Activated CD4-positive, alpha-beta T cell treated with anti-CD3 and anti-CD28 coated beads, Interleukin-2, Interleukin-4, amounts not matched to agents 100 ng/mL and 50 ng/mL, durations not matched to agents 16 hours and 8 hours (primary cell): Measurements from ENCODE around the gene UXS1.
A peak's percentile ranks its signal among the peaks of the same experiment; 100 is the strongest.
"Not testable (repeated sequence)": the region's sequence is repeated elsewhere in the genome, so short reads cannot be mapped to it uniquely, and the experiment has no call there.

Experiments
- DNase-seq: peaks from one replicate; pipeline ENCODE4 v3.0.0-alpha.2; 2020; ENCODE audit warnings: low spot score

The UXS1 gene

DNA sequence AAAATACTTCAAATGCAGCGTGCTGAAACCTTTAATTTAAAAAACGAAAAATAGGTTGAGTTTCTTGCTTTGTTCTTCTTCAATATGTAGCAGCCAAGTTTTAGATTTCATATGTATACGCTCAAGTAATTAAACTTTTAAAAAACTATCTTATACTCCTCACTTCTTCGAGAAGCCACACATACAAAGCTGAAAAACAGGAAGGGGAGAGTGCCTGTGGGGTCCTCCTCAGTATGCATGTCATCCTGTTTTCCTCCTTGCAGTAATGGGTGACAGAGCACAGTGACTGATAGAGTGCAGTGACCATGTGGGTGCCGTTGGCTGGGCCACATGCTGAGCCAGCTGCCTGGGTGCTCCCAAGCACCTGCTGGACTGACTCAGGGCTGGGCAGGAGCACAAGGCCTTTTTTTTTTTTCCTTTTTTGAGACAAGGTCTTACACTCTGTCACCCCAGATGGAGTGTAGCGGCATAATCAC is 33.3 kb downstream of the UXS1 start:
- no peak for DNase-seq

DNA sequence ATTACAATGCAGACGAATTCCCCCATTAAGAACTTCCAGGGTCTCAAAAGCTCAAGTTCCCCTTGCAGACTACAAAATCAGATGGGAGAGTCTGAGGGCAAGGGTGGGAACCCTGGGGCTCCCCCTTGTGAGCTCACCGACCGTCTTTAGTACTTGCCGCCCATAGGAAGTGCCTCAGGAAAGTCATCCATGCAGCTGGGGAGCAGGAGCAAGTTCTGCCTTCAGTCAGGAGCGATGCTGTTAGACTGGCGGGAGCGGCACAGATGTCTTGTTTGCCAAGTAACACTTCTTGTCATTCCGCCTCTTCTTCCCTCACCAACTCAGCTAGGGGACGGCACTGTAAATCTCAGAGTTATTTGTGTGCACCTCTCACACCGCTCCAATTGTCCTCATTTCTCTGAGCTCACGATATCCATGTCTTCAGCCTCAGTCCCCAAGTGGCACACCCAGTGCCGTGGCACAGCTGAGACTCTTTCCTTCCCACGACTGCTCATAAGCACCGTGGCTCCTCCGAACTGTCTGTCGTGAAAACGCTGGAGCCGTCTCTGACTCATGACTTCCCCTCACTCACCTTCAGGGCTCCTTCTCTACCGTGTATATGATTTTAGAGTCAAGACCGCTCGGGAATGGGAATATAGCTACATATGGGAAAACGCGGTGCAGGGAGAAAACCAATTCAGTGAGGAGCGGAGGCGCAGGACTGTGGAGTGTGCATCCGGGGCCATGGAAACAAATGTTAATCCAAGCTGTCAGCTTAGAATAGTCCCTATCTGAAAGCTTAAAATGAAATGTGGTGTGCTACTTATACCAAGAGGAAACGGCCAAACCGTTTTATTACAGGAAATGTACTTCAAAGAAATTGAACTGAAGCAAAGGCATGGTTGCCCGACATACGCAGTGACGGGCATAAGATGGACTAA is 34.0 kb downstream of the UXS1 start:
- peak; percentile 75 for DNase-seq

GRCh38 chr2:106158871-106159270 is 35.2 kb downstream of the UXS1 start:
- no peak for DNase-seq

DNA sequence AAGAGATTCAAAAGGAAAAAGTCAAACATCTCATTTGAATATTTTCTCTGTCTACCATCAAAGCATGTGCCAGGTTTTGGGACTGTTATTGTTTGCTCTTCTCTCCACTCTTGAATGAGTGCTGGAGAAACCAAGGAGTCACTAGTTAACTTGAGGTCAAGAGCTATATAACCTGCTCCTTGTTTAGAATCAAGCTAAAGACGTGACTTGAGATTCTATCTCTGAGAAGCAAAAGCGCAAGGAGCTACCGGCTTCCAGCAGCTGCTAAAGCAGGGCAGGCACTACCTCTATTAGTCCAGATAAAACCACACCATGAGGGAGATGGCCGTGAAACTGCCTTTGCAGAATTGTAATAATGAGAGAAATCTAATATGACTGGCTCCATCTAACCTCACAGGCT is 36.0 kb downstream of the UXS1 start:
- DNase-seq, result no peak

DNA sequence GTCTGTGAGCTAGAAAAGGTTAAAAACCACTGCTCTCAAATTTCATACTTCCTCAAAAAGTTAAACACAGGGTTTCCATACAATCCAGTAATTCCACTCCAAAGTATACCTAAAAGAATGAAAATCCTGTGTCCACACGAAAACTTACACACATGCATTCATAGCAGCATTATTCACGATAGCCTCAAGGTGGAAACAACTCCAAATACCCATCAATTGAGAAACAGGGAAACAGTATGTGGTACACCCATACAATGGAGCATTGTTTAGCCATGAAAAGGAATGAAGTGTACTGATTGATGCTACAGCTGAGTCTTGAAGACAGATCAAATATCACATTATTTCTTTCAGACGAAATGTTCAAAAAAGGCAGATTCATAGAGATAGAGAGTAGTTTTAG is 36.7 kb downstream of the UXS1 start:
- no peak for DNase-seq

GRCh38 chr2:106156305-106157296 is 37.5 kb downstream of the UXS1 start:
- DNase-seq, result no peak

- DNase-seq, result no peak
These were observed 40.3 kb downstream of the UXS1 start for GRCh38 chr2:106153781-106154180.

DNA sequence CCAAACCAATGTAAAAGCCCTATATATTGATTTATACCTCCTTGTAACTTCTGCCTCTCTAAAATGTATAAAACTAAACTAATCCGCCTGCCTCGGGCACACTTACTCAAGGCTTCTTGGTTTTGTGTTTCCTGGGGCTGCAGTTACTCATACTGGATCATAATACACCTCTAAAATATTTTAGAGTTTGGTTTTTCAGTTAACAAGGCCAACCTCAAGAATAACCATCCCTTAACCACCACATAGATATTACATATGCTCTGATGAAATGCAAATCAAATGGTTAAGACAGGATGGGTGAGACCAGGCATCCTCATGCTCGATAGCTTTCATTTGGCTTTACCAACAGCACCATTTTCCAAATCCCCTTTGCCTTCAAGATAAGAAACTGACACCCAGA is 46.4 kb downstream of the UXS1 start:
- peak; percentile 60 for DNase-seq

DNA sequence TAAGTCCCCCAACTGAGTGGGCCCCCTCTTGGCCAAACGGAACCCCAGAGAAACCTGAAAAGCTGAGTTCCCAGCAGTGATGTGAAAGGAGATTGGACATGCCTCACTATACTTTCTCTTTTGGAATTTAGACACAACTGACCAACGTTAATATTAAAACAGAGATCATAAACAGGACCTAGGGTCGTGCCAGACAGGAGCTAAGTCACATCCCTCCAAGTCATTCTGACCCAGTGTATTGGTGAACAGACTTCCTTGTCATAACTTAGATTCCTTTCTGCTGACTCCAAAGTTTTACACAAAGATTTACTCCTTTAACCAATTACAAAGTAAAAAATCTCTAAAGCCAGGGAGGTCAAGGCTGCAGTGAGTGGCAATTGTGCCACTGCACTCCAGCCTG is 46.9 kb downstream of the UXS1 start:
- no peak for DNase-seq

GRCh38 chr2:106144621-106145331 is 49.3 kb downstream of the UXS1 start:
- peak; percentile 60 for DNase-seq

GRCh38 chr2:106143495-106144215 is 50.4 kb downstream of the UXS1 start:
- DNase-seq, result no peak

DNA sequence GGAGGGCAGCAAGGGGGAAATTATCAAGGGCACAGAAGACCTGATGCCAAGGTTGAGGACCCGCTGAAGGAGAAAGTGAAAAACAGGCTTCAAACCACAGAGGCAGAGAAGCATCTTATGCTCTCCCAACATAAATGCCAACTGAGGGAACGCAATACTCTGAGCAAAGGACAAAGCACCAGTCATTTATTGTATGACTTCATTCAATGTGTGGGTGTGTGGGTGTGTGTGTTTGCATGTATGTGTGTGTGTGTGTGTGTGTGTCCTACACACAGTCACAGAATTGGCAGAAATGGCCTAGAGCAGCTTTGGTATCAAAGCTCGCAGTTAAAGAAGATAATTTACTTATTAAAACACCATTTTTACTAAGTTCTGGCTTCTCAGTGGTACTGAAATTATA is 51.4 kb downstream of the UXS1 start:
- no peak for DNase-seq

DNA sequence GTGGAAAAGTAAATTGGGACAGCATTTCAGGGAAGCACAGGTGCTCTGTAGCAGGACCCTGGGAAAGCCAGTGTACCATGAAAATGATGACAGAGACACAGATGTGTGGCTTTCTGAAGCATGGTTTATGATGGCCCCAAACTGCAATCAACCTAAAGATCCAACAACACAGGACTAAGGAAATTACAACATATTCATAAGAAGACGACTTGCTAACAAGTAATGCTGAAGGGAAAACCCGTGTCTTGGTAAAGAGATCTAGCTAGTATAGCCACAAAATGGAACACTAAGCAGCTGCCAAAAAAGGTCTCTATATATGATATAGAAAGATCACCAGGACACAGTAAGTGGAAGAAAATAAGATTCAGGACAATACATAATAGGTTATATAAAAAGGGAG is 53.2 kb downstream of the UXS1 start:
- DNase-seq, result no peak

- no peak for DNase-seq
These were observed 54.0 kb downstream of the UXS1 start for GRCh38 chr2:106140113-106140512.

- DNase-seq, result no peak
These were observed 54.7 kb downstream of the UXS1 start for GRCh38 chr2:106139238-106139935.

GRCh38 chr2:106138543-106139237 is 55.4 kb downstream of the UXS1 start:
- DNase-seq, result no peak

GRCh38 chr2:106137731-106138521 is 56.2 kb downstream of the UXS1 start:
- DNase-seq, result no peak

GRCh38 chr2:106131192-106131591 is 62.9 kb downstream of the UXS1 start:
- DNase-seq, result not testable (repeated sequence)
